A549 (cell line): ENCODE results near the gene UACA. TPM values are rescaled to one million over a fixed set of nuclear protein-coding genes. Genes with fewer than 3 reads are reported as not detected.

Experiments
- ATAC-seq, 2 experiments: fragments of 200-7000 bp in 1 of 2; fragments of >200 bp in 1 of 2; cut with Nextera tagmentation in 1 of 2; cut with Tn5 transposase in 1 of 2; 3 replicates each; pipeline versions ENCODE4 v1.8.0 to v1.9.1; 2018 to 2020; ENCODE audit warnings: mild to moderate bottlenecking in 1 of 2, moderate library complexity in 1 of 2
- CTCF ChIA-PET: fragments of 300-600 bp; sonication (Branson Sonifier 250); formaldehyde crosslinking; extraction: SDS; loops from one replicate; lab custom pipeline; 2021; ENCODE audit warnings: antibody characterized with exemption, inconsistent platforms; lab: Yijun Ruan, JAX
- POLR2A ChIA-PET: fragments of 350-600 bp; formaldehyde crosslinking; extraction: SDS; loops from one replicate; lab custom pipeline; 2021; ENCODE audit warnings: antibody characterized with exemption, inconsistent platforms; lab: Yijun Ruan, JAX
- DNase-seq, 2 experiments: peaks; one replicate each; pipeline versions ENCODE4 v3.0.0 to v3.0.0-alpha.2; 2011 to 2016; ENCODE audit warnings: low read depth in 1 of 2, low spot score in 1 of 2
- FAIRE-seq: peaks from 2 replicates; lab custom pipeline; 2011; peaks lifted over from hg19 to GRCh38; lab: Jason Lieb, UNC
- H3K27ac ChIP-seq, 2 experiments: fragments of >200 bp; sonication (Bioruptor Twin); formaldehyde crosslinking; 3 replicates each; pipeline ENCODE4 v1.5.1; 2016 to 2017
- H3K4me1 ChIP-seq: fragments of >200 bp; sonication (Bioruptor Twin); formaldehyde crosslinking; 3 replicates; pipeline ENCODE4 v1.6.1; 2016
- H3K4me2 ChIP-seq: fragments of >200 bp; sonication (Bioruptor Twin); formaldehyde crosslinking; 3 replicates; pipeline ENCODE4 v1.6.1; 2016
- H3K4me3 ChIP-seq: fragments of >200 bp; sonication (Bioruptor Twin); formaldehyde crosslinking; 3 replicates; pipeline ENCODE4 v1.5.1; 2016
- H3K9me3 ChIP-seq: fragments of >200 bp; sonication (Bioruptor Twin); formaldehyde crosslinking; 3 replicates; pipeline ENCODE4 v1.6.1; 2016
- CBX2 ChIP-seq: fragments of 200-600 bp; sonication (generic); IDR thresholded peaks from 2 replicates; pipeline ENCODE4 v1.6.1; 2016; ENCODE audit warnings: low read depth, mild to moderate bottlenecking, borderline replicate concordance
- CHD2 ChIP-seq: fragments of 150-350 bp; IDR thresholded peaks from 2 replicates; pipeline ENCODE4 v1.6.1; 2014; ENCODE audit warnings: low read length; ENCODE audit not compliant: partially characterized antibody
- CHD4 ChIP-seq: fragments of 200-600 bp; sonication (generic); IDR thresholded peaks from 2 replicates; pipeline ENCODE4 v1.6.1; 2016; ENCODE audit warnings: antibody characterized with exemption, mild to moderate bottlenecking, borderline replicate concordance
- ESRRA ChIP-seq: fragments of 150-350 bp; IDR thresholded peaks from 2 replicates; pipeline ENCODE4 v1.6.1; 2014; ENCODE audit warnings: mild to moderate bottlenecking, low read length, borderline replicate concordance
- HDAC2 ChIP-seq: fragments of 200-600 bp; sonication (generic); IDR thresholded peaks from 2 replicates; pipeline ENCODE4 v1.6.1; 2016
- HEYL ChIP-seq: fragments of 250-450 bp; sonication (Bioruptor Pico); IDR thresholded peaks from 2 replicates; pipeline ENCODE4 v1.8.0; 2021; ENCODE audit warnings: mild to moderate bottlenecking, moderate library complexity
- JUNB ChIP-seq: fragments of >200 bp; sonication (Bioruptor Twin); formaldehyde crosslinking; IDR thresholded peaks from 2 replicates; pipeline ENCODE4 v1.6.1; 2016
- KDM1A ChIP-seq: fragments of 200-600 bp; sonication (generic); IDR thresholded peaks from 2 replicates; pipeline ENCODE4 v1.6.1; 2016; ENCODE audit warnings: low read depth, mild to moderate bottlenecking
- NR3C1 ChIP-seq: fragments of >200 bp; sonication (Bioruptor Twin); formaldehyde crosslinking; IDR thresholded peaks from 3 replicates; pipeline ENCODE4 v1.6.1; 2017
- POLR2A ChIP-seq: IDR thresholded peaks from 2 replicates; pipeline ENCODE4 v1.6.1; 2012; ENCODE audit warnings: mild to moderate bottlenecking, low read length
- RARB ChIP-seq: fragments of 250-450 bp; sonication (Bioruptor Pico); IDR thresholded peaks from 2 replicates; pipeline ENCODE4 v1.8.0; 2021; ENCODE audit warnings: mild to moderate bottlenecking, moderate library complexity
- RFX5 ChIP-seq: fragments of 450-650 bp; IDR thresholded peaks from 2 replicates; pipeline ENCODE4 v1.7.1; 2014; ENCODE audit warnings: antibody characterized with exemption, mild to moderate bottlenecking, moderate library complexity
- RNF2 ChIP-seq: fragments of 200-600 bp; sonication (generic); IDR thresholded peaks from 2 replicates; pipeline ENCODE4 v1.6.1; 2016; ENCODE audit warnings: low read depth, mild to moderate bottlenecking, antibody characterized with exemption, moderate library complexity, borderline replicate concordance
- ZNF302 ChIP-seq: fragments of 250-450 bp; sonication (Bioruptor Pico); IDR thresholded peaks from 2 replicates; pipeline ENCODE4 v1.9.0; 2021; ENCODE audit warnings: inconsistent platforms, mild to moderate bottlenecking, moderate library complexity
- ZSCAN20 ChIP-seq: fragments of 250-450 bp; sonication (Bioruptor Pico); IDR thresholded peaks from 2 replicates; pipeline ENCODE4 v1.8.0; 2022; ENCODE audit warnings: mild to moderate bottlenecking, moderate library complexity
- WGBS: methylation state at CpG from one replicate; pipeline ENCODE4 v1.1.6; 2017; ENCODE audit errors: missing lambda C conversion rate; 5-methylcytosine and 5-hydroxymethylcytosine counted together
- polyA plus RNA-seq, 4 experiments: library from polyadenylated mRNA; depleted of rRNA in 3 of 4; stranded (reverse); fragments of >200 nt; fragmentation: RNase III in 1 of 4; extraction: RNeasy Plus Mini Kit Qiagen cat#74134 plus additional on column Dnase treatment in 1 of 4; gene quantifications; 2 replicates in 3 of 4; 3 replicates in 1 of 4; pipeline ENCODE4 v1.2.3, GENCODE V29; 2011 to 2017
- TF ChIP-seq, protein P1 (sequence below): fragments of 250-450 bp; sonication (Bioruptor Pico); IDR thresholded peaks from 2 replicates; pipeline ENCODE4 v1.5.0; 2020; ENCODE audit warnings: low read depth, mild to moderate bottlenecking, moderate library complexity
- TF ChIP-seq, protein P2 (sequence below): fragments of >200 bp; sonication (Bioruptor Twin); formaldehyde crosslinking; IDR thresholded peaks from 3 replicates; pipeline ENCODE4 v1.6.1; 2016

Gene UACA
- polyA plus RNA-seq, 2 of the 4 experiments (the other 2 are of a cell fraction): 31.9 to 80.4 TPM

DNA sequence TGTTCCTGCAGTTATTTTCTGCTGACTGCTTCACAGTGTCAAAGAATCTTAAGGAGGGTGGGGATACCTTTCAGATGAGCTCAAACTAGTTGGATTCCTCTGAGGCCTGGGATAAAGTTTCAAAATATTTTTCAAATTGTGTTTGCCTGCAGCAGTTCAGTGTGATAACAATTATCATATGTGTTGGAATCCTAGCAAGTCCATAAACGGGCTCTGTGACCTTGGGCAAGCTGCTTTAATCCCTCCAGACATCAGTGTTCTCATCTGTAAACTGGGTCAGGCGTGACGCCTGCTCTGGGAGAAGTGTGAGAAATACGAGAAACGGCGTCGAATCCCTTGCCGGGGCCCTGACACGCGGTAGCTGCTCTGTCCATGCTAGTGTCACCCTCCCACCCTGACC, 153.5 kb downstream of the UACA start:
- H3K4me1 ChIP-seq: peaks cover 12% of the 10 kb centered on the region; the same call in 2 of the 3 replicates
- ChIA-PET POLR2A (no interaction called here), CTCF (interaction anchor here (0.7 kb wide), 1 partner anchor 69 kb away, joined by 3 read pairs; no protein-coding TSS in a partner anchor)
- TF ChIP-seq RARB (CRISPR knock-in tag): no peak
- no peak for TF ChIP-seq KDM1A
- TF ChIP-seq, protein P1, sequence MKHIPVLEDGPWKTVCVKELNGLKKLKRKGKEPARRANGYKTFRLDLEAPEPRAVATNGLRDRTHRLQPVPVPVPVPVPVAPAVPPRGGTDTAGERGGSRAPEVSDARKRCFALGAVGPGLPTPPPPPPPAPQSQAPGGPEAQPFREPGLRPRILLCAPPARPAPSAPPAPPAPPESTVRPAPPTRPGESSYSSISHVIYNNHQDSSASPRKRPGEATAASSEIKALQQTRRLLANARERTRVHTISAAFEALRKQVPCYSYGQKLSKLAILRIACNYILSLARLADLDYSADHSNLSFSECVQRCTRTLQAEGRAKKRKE (CRISPR knock-in tag): no peak
- TF ChIP-seq RNF2: no peak
- TF ChIP-seq ESRRA: no peak
- TF ChIP-seq, protein P2, sequence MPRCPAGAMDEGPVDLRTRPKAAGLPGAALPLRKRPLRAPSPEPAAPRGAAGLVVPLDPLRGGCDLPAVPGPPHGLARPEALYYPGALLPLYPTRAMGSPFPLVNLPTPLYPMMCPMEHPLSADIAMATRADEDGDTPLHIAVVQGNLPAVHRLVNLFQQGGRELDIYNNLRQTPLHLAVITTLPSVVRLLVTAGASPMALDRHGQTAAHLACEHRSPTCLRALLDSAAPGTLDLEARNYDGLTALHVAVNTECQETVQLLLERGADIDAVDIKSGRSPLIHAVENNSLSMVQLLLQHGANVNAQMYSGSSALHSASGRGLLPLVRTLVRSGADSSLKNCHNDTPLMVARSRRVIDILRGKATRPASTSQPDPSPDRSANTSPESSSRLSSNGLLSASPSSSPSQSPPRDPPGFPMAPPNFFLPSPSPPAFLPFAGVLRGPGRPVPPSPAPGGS: no peak
- TF ChIP-seq HEYL: no peak
- no peak for TF ChIP-seq ZNF302
- FAIRE-seq: no peak
- 88% methylated on average over 10 of the region's 10 CpGs for WGBS
- no peak for DNase-seq
- no peak overlapping the region for H3K4me2 ChIP-seq
- no peaks in the 10 kb centered on the region for H3K9me3 ChIP-seq
- ATAC-seq: no peak
- no peak overlapping the region for H3K4me3 ChIP-seq
- no peak overlapping the region for H3K27ac ChIP-seq

DNA sequence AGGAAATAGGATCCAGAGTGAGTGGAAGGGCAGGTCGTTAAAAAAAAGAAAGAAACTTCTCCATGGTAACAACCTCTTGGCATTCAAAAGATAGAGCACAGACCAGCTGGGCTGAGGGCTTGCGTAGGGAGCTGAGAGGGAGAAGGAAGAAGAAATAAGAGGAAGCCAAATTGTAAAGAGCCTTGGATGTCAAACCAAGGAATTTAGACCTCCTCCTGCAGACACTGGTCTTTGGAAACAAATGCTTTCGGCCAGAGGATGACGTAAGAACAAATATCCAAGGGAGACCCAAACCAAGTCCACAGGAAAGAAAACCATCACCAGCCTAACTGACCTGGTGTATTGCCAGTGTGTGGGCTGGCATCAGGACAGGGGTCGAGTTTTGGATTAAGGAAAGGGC, 155.2 kb downstream of the UACA start:
- FAIRE-seq: no peak
- Histone ChIP-seq H3K27ac (no peak overlapping the region), H3K9me3 (no peaks in the 10 kb centered on the region), H3K4me2 (no peak overlapping the region), H3K4me3 (no peak overlapping the region)
- POLR2A ChIA-PET: no interaction called here
- no peak for TF ChIP-seq HDAC2
- TF ChIP-seq, all 56 proteins: peak for 0
- 61% methylated on average over 5 of the region's 5 CpGs for WGBS
- DNase-seq (no peak), ATAC-seq (no peak)
- H3K4me1 ChIP-seq: peaks cover 12% of the 10 kb centered on the region; the same call in 2 of the 3 replicates
- CTCF ChIA-PET: interaction anchor here (0.9 to 2.9 kb wide), 4 partner anchors 10 to 1132 kb away, joined by 3 to 7 read pairs (median 4); no protein-coding TSS in a partner anchor

DNA sequence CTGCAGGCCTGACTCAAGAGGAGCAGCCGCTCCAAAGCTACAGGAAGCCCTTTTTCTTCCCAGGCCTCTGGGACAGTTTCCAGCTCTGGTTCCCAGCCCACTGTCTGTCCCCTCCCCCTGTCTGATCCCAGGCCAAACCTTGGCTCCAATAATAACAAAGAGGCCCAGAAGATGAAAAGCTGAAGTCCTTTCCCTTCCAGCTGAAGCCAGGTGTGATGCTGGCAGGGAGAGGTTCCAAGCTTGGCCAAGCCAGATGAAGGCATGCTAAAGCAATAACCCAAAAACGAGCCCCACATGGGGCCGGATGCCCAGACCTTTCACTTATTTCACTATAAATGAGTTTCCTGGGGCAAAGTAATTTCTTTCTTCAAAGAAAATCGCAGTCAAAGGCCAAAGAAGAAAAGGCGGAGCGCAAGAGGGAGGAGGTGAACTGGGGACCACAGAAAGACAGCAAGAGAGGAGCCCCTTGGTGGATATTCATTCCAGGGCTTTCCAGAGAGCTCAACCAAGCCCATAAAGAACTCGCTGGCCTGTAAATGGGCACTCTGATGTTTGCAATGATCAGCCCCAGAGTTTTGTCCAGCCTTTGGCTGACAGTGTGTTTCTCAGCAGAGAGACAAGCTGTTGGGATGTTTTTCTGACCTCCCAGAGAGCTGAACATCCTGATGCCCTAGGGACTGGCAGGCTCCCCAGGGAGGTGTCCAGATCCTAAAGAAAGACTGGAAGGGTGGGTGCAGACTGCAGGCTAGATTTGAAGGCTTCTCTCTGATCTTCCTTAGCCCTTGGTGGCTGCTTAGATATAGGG, 157.6 kb downstream of the UACA start:
- H3K4me3 ChIP-seq: no peak overlapping the region
- 0 out of 3 replicates have a peak overlapping the region, but pooled peaks have one; percentile 2 for H3K4me2 ChIP-seq
- no peak for FAIRE-seq
- peak in 1 of 2 experiments; percentile 49; a peak in 2 of 6 replicates for ATAC-seq
- no peak for DNase-seq
- no peak for TF ChIP-seq RFX5
- no peak for TF ChIP-seq CHD4
- no peak for TF ChIP-seq HEYL
- no peak for TF ChIP-seq RARB (CRISPR knock-in tag)
- TF ChIP-seq POLR2A: no peak
- TF ChIP-seq CBX2: no peak
- TF ChIP-seq HDAC2: no peak
- TF ChIP-seq ESRRA: no peak
- no peak for TF ChIP-seq JUNB
- no peak for TF ChIP-seq ZSCAN20 (CRISPR knock-in tag)
- no peak for TF ChIP-seq NR3C1
- no peak for TF ChIP-seq CHD2
- TF ChIP-seq, protein P1 (CRISPR knock-in tag): no peak
- TF ChIP-seq, protein P2: no peak
- 77% methylated on average over 7 of the region's 7 CpGs for WGBS
- peaks cover 2% of the 10 kb centered on the region; the same call in 1 of the 3 replicates for H3K9me3 ChIP-seq
- H3K27ac ChIP-seq: peak overlapping the region in 1 of 2 experiments; percentile 22; a peak in 1 of 6 replicates
- ChIA-PET POLR2A (no interaction called here), CTCF (interaction anchor here (0.7 to 2.9 kb wide), 16 partner anchors 8 to 1130 kb away, joined by 3 to 8 read pairs (median 4); no protein-coding TSS in a partner anchor)
- peaks cover 12% of the 10 kb centered on the region; the same call in 2 of the 3 replicates for H3K4me1 ChIP-seq
